Activated T-cell treated with anti-CD3 and anti-CD28 coated beads, Interleukin-2, amount 50 U/mL, for 48 hours (primary cell): Measurements from ENCODE around the gene ZEB2.

Experiments used
- DNase-seq, 2 experiments: peaks; one replicate each; pipeline ENCODE4 v3.0.0-alpha.2; 2020

The ZEB2 gene

GRCh38 chr2:144346229-144346628, 173.7 kb downstream of the ZEB2 start:
- DNase-seq = no peak

- DNase-seq = no peak
Observed at GRCh38 chr2:144343145-144343544, 176.8 kb downstream of the ZEB2 start.

- no peak for DNase-seq
Observed at GRCh38 chr2:144341538-144341937, 178.4 kb downstream of the ZEB2 start.

GRCh38 chr2:144339048-144339447, 180.9 kb downstream of the ZEB2 start:
- no peak for DNase-seq

GRCh38 chr2:144334551-144334950, 185.4 kb downstream of the ZEB2 start:
- DNase-seq = no peak
